Urinary bladder (tissue), 4 donors: ENCODE results near the gene GLIS2. TPM values are rescaled to one million over a fixed set of nuclear protein-coding genes. Genes with fewer than 3 reads are reported as not detected.

Experiments used
- DNase-seq: peaks from one replicate; pipeline ENCODE4 v3.0.0-alpha.2; 2015; ENCODE audit errors: extremely low spot score
- H3K27ac ChIP-seq: one replicate; pipeline ENCODE4 v1.5.1; 2013; ENCODE audit warnings: low read depth, mild to moderate bottlenecking, moderate library complexity
- H3K36me3 ChIP-seq: one replicate; pipeline ENCODE4 v1.6.1; 2013; ENCODE audit warnings: mild to moderate bottlenecking, moderate library complexity; ENCODE audit not compliant: insufficient read depth
- H3K4me1 ChIP-seq: one replicate; pipeline ENCODE4 v1.6.1; 2013; ENCODE audit warnings: mild to moderate bottlenecking, moderate library complexity; ENCODE audit not compliant: insufficient read depth
- H3K4me3 ChIP-seq: one replicate; pipeline ENCODE4 v1.5.1; 2013; ENCODE audit warnings: low read depth, low read length
- WGBS: extraction: QIAGEN DNeasy Blood & Tissue Kit; methylation state at CpG from one replicate; pipeline ENCODE4 v1.1.7; 2013; 5-methylcytosine and 5-hydroxymethylcytosine counted together
- polyA plus RNA-seq: library from polyadenylated mRNA; stranded (reverse); fragments of 200-250 nt; gene quantifications from one replicate; pipeline ENCODE4 v1.2.3, GENCODE V29; 2013
- total RNA-seq: library from RNA; depleted of rRNA; stranded (reverse); fragments of >200 nt; gene quantifications from one replicate; pipeline ENCODE4 v1.2.3, GENCODE V29; 2014
- donor health status: healthy with polysubstance abuse.
- donor health status: healthy.

Gene GLIS2
- total and polyA plus RNA-seq, 2 donors, result 6.1 to 22.1 TPM

- Histone ChIP-seq H3K36me3 (no peaks in the 10 kb centered on the region), H3K4me3 (no peak overlapping the region), H3K27ac (peak overlapping the region; percentile 61), H3K4me1 (peaks cover 2% of the 10 kb centered on the region)
- 46% methylated on average over 37 of the region's 37 CpGs for WGBS
- DNase-seq, result no peak
Observed at GRCh38 chr16:4319454-4320421, 3.9 kb downstream of the GLIS2 start.

- peak overlapping the region; percentile 61 for H3K27ac ChIP-seq
- DNase-seq, result no peak
- 52% methylated on average over 16 of the region's 16 CpGs for WGBS
- peaks cover 2% of the 10 kb centered on the region for H3K4me1 ChIP-seq
- no peaks in the 10 kb centered on the region for H3K36me3 ChIP-seq
- H3K4me3 ChIP-seq, result no peak overlapping the region
Observed at GRCh38 chr16:4320571-4321137, 4.8 kb downstream of the GLIS2 start.

- no peak for DNase-seq
- no peaks in the 10 kb centered on the region for H3K36me3 ChIP-seq
- peak overlapping the region; percentile 28 for H3K27ac ChIP-seq
- H3K4me1 ChIP-seq, result peaks cover 2% of the 10 kb centered on the region
- 84% methylated on average over 19 of the region's 19 CpGs for WGBS
- no peak overlapping the region for H3K4me3 ChIP-seq
Observed at GRCh38 chr16:4321286-4322120, 5.6 kb downstream of the GLIS2 start.

GRCh38 chr16:4322121-4323052 lies 6.5 kb downstream of the GLIS2 start:
- Histone ChIP-seq H3K4me3 (no peak overlapping the region), H3K4me1 (peaks cover 2% of the 10 kb centered on the region), H3K27ac (no peak overlapping the region), H3K36me3 (no peaks in the 10 kb centered on the region)
- no peak for DNase-seq
- 81% methylated on average over 30 of the region's 30 CpGs for WGBS

GRCh38 chr16:4323071-4323844 lies 7.4 kb downstream of the GLIS2 start:
- Histone ChIP-seq H3K4me1 (peaks cover 2% of the 10 kb centered on the region), H3K27ac (peak overlapping the region; percentile 83), H3K36me3 (no peaks in the 10 kb centered on the region), H3K4me3 (no peak overlapping the region)
- no peak for DNase-seq
- 57% methylated on average over 21 of the region's 21 CpGs for WGBS

GRCh38 chr16:4323845-4324488 lies 8.1 kb downstream of the GLIS2 start:
- 22% methylated on average over 12 of the region's 12 CpGs for WGBS
- no peak for DNase-seq
- peaks cover 2% of the 10 kb centered on the region for H3K4me1 ChIP-seq
- H3K27ac ChIP-seq, result peak overlapping the region; percentile 83
- no peaks in the 10 kb centered on the region for H3K36me3 ChIP-seq
- no peak overlapping the region for H3K4me3 ChIP-seq

DNA sequence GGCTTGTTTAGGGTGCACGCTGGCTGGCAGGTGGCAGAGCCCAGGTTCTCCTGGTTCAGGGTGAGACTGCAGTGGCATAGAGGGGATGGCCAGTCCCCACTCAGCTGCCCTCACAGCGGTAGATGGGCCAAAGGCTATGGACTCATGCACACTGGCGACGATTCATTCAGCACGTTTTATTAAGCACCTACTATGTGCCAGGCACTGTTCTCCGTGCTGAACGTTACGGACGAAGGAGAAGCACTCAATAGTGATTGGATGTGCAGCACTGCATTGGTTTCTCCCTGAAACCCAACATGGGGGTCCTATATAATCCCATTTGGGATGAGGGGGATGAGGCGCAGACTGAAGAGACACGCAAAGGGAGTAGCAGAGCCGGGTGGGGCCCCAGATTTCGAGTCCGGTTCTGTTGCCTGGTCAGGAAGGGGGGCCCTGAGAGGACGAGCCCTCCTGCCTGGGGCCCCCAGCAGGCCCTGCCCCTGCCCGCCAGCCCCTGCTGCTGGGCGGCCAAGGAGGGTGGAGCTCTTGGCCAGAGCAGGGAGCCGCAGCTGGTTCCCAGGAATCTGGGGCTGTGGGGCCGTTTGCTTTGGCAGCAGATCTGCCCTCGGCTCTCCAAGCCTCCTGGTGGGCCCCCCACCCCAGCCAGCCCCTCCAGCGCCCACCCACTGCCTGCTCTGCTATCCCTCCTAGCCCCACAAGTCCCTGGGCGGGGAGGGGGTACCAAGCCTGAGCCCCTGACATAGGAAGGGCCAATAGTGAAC lies 8.8 kb downstream of the GLIS2 start:
- H3K4me1 ChIP-seq, result peaks cover 2% of the 10 kb centered on the region
- DNase-seq, result no peak

GRCh38 chr16:4325253-4325758 lies 9.4 kb downstream of the GLIS2 start:
- Histone ChIP-seq H3K4me3 (no peak overlapping the region), H3K4me1 (peaks cover 2% of the 10 kb centered on the region), H3K36me3 (no peaks in the 10 kb centered on the region), H3K27ac (no peak overlapping the region)
- DNase-seq, result no peak
- 79% methylated on average over 6 of the region's 6 CpGs for WGBS

More for the DNA sequence above, 8.8 kb downstream of the GLIS2 start:
- H3K27ac ChIP-seq, result peak overlapping the region; percentile 24
- no peaks in the 10 kb centered on the region for H3K36me3 ChIP-seq
- H3K4me3 ChIP-seq, result no peak overlapping the region
- WGBS, result 50% methylated on average over 22 of the region's 22 CpGs

- H3K4me1 ChIP-seq, result no peaks in the 10 kb centered on the region
- H3K27ac ChIP-seq, result peak overlapping the region; percentile 48
- 5% methylated on average over 56 of the region's 57 CpGs for WGBS
- no peak for DNase-seq
- peak overlapping the region; percentile 40 for H3K4me3 ChIP-seq
- H3K36me3 ChIP-seq, result no peaks in the 10 kb centered on the region
Observed at GRCh38 chr16:4327386-4328045, 11.6 kb downstream of the GLIS2 start.

GRCh38 chr16:4328046-4328781 lies 12.3 kb downstream of the GLIS2 start:
- no peak for DNase-seq
- Histone ChIP-seq H3K36me3 (no peaks in the 10 kb centered on the region), H3K4me1 (no peaks in the 10 kb centered on the region), H3K4me3 (peak overlapping the region; percentile 40), H3K27ac (peak overlapping the region; percentile 51)
- WGBS, result 4% methylated on average over 30 of the region's 30 CpGs
